Stimulated activated CD4-positive, alpha-beta T cell treated with anti-CD3 and anti-CD28 coated beads, Interleukin-12 subunit alpha, Interleukin-12 subunit beta, amount 100 ng/mL, for 24 hours (primary cell): ENCODE results near the gene CCDC54.
"Not testable (repeated sequence)": the region's sequence is repeated elsewhere in the genome, so short reads cannot be mapped to it uniquely, and the experiment has no call there.

Source experiments
- DNase-seq, 2 experiments: peaks; one replicate each; pipeline ENCODE4 v3.0.0-alpha.2; 2020; ENCODE audit warnings: low read depth in 2 of 2

Gene CCDC54

DNA sequence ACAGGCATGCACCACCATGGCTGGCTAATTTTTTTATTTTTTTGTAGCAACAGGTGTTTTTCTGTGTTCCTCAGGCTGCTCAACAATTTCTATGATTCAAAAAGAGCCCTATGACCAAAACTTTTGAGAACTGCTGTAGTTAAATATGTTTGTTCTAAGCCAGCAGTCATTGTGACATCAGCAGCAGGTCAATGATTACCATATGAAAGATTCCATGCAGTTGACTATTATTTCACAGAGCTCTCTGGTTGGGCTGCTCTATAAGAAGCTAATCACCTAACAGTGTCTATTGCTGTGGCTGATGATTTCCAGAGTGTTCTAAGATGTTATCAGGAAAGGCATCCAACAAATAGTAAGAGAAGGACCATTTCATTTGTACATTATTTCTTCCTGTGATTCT is at the start of gene CCDC54:
Gene CCDC54 (plus strand): TSS at position 289 of the 400 bp plus-strand sequence. CDS start 149 bp downstream, outside the sequence.
- DNase-seq = no peak

DNA sequence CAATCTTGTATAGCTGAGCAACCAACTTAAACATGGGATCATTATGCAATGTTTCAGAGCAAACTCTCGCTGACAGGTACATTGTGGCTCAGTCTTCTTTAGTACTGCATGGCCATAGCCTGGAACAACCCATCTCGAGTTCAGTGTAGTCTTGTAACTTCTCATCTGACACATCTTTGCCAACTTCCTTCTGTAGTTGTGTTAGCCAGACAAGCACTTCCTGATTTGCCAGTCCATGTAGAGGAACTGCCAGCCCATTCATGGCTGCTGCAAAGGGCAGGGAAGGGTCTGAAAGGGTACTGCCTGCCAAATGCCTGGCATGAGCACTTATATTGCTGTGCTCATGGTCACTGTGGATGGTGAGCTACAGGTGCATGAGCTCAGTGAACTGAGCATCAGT is 49.2 kb upstream of the CCDC54 start:
- DNase-seq = no peak

DNA sequence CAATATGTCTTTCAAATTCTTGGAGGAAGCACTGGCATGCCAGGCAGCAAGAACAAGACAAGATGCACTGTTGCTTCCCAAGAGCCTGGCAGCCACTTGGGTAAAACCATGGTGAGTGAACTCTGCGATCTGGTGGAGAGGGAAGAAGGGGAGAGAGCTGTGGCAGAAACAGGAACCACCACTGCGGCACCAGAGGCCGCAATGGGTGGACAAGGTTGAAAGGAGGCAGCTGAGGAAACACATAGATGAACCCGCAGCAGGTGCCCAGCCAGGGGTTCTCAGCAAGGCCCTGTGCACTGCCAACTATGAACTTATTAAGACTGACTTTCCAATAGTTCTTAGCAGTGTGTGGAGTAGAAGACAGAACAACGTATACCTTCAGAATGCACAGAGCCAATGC is 48.2 kb upstream of the CCDC54 start:
- DNase-seq = no peak

DNA sequence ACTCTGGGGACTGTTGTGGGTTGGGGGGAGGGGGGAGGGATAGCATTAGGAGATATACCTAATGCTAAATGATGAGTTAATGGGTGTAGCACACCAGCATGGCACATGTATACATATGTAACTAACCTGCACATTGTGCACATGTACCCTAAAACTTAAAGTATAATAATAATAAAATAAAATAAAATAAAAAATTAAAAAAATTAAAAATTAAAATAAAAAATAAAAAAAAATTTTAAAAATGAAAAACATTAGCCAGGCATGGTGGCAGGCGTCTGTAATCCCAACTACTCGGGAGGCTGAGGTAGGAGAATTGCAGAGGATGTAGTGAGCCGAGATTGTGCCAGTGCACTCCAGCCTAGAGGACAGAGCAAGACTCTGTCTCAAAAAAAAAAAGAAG is 37.5 kb upstream of the CCDC54 start:
- not testable (repeated sequence) for DNase-seq

DNA sequence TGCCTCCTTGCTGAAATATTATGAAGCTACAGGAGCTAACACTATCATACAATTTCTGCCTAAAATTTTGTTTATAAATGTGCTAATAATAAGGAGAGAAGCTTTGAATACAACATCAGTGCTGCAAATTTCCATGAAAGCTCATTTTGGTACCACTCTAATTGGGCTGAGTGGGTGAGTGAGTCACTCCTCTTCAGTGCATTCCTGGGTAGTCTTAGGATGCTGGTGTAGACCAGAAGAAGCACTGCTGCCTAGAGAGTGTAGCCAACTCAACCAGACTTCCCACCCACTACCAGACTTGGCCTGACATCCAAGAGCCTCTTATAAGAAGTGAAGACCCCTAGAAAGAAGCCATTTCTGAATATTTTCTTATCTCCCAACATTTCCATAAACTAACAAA is 32.5 kb upstream of the CCDC54 start:
- no peak for DNase-seq

DNA sequence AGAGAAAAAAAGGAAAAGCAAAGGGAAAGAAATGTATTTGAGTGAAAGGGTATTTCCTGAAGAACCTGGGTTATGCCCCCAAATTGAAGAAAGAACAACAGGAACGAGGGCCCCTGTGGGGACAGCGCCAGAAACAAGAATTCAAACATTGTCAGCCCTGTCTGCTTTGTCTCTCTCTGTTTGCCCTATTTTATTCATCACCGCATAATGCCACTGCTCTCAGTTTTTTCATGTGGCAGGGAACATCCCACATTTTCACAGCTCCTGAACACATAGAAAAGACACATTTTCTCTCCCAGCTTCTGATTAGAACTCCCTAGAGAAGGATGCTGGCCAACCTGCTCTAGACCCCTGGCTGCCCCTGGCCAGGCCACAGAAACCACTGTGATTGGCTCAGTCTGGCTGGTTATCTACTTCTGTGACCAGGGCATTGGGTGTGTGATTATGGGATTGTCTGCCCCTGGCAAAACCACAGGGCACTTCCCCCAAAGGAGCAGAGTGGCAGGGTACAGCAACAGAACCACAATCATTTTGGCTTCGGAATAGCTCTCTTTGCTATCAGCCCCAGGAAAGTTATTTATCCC is 31.3 kb upstream of the CCDC54 start:
- DNase-seq = no peak

DNA sequence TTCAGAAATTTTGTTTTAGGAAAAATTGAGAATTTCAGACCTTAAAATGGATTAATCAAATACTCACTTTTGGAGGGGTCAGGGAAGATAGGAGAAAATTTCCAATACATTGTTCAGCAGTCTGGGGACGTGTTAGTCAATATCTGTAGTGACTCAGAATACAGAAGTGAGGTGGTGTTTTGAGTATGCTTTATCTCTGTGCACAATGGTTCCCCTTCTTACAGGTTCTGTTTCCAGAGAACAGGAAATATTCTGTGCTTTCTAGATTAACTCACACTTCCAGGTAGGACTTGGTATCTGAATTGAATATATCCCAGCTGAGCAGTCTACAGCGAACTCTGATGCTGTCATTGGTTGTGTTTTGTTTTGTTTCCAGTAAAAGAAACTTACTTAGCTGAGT is 30.7 kb upstream of the CCDC54 start:
- no peak for DNase-seq

DNA sequence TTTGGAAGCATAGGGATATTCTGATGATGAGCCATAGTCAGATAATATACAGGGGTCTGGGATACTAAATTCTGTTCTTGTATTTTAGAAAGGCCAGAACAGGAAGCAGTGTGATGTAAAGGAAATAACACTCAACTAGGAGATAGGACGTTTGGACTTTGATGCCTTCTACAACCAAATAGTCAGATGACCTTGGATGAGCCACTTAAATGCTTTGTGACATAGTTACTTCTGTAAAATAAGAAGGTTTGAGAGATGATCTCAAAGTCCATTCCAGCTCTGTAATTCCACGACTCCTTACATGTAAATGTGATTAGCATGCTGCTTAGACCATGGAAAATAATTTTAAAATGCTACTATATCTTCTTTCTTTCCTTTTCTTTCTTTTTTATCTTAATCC is 29.5 kb upstream of the CCDC54 start:
- no peak for DNase-seq

DNA sequence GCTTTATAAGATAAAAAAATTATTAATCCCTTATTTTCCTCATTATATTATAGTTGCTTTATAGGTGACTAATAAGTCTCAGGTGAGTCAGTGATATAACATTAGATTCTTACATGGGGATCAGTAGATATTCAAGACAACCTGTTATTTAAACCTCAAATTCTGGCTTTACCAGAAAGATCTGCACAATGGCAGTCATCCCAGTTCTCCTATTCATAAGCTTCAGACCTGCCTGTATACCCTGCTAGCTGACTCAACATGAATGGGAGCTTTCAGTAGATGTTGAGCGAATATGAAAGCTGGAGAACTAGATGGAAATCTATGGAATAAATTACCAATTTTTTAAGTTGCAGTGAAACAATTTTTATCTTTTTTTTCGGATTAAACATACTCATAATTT is 20.5 kb upstream of the CCDC54 start:
- DNase-seq = no peak

DNA sequence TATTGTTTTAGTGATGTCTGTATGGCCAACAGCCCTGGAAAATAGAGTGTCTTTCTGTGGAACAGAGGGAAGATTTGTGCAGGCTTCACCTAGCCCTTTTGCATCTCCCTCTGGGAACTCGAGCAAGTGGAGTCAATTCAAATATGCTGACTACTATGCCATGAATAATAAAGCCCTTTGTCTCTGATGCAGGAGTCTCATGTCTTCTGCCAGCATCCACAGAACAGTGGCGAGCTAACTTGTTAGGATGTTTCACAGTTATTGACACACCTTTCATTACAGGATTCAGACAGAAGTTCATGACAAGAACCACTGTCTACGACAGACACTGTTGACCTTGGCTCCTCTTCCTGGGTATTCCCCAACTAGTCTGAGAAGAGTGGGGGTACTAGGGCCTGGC is 15.6 kb upstream of the CCDC54 start:
- no peak for DNase-seq

DNA sequence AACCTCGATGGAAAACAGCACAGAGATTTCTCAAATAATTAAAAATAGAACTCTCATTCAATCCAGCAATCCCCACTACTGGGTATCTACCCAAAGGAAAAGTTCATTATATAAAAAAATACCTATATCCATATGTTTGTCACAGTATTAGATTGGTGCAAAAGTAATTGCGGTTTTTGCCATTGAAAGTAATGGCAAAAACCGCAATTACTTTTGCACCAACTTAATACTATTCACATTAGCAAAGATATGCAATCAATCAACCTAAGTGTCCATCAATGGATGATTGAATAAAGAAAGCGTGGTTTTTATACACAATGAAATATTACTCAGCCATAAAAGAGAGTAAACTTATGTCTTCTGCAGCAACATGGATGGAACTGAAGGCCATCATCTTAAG is 12.2 kb upstream of the CCDC54 start:
- no peak for DNase-seq

DNA sequence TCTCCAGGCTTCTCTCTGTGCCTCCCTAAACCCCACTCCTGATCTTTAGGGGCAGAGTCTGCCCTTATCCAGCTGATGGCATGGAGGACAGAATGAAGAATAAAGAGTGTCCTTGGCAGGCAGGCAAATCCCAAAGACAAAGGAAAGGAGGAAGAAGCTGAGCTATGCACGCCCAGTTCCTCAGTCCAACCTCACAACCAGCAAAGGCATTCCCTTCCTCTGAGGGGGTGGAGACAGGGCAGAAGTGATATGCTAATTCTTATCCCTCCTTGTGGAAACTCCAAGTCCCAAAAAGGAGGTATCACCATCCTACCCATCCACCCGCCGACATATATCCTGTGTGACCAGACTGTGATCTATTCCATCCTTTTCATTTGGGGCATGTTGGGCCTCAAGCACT is 10.5 kb upstream of the CCDC54 start:
- DNase-seq = no peak

DNA sequence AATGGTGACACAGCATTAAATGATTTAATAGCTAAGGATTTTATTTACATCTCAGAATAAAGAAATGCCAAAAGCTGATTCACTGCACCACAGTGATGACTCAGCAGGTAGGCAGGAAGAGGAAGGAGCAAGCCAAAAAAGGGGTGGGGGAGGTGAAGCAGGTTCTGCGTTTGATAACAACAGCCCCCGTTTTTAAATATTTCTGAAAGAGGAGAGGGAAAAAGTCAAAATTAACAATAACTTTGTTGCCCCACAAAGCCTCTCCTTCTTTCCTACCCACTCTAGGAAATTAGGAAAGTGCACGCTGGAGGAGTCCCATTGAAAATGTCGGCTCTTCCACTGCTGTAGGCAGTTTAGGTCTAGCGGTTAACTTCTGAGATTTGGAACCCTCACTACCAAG is 9.9 kb upstream of the CCDC54 start:
- DNase-seq = no peak

DNA sequence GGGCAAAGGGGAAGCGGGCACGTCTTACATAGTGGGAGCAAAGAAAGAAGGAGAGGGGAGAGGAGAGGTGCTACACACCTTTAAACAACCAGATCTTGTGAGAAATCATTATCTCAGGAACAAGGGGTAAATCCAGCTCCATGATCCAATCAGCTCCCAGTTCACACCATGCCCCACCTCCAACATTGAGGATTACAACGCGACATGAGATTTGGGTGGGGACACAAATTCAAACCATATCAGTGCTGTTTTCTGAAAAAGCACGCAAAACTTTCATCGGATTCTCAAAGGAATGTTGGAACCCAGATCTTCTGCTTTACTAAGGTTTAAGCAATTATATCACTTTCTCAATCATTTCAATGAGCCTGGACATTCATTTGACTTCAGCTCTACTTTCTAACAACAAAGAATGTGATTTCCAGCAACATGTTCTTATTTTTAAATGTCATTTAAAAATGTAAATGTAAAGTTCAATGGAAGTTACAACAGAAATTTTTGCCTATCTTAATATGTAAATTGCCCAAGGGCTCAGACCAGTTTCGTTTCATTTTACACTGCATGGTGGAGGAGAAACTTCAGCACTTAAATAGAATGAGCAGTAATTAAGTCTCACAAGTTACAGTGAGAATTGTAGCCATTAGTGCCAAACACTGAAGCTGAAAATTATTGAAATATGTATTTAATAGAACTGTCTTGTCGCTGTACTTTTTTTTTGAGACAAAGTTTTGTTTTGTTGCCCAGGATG is 8.4 kb upstream of the CCDC54 start:
- no peak for DNase-seq

DNA sequence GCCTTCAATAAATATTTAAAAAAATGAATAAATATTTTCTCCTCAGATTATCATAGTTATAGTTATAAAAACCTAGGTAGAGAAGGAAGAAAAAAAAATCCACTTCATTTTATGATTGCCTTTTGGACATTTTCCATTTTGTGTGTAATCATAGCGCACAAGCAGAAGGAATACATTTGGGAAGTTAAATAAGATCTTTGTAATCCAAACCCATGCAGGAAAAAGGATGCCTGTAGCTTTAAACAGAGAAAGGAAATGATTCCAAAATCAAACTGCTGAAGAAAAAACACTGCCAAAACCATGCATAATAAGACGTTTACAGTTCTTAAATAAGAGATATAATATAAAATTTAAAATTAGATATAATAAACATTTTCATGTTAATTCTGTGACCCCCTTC is 7.4 kb upstream of the CCDC54 start:
- no peak for DNase-seq

DNA sequence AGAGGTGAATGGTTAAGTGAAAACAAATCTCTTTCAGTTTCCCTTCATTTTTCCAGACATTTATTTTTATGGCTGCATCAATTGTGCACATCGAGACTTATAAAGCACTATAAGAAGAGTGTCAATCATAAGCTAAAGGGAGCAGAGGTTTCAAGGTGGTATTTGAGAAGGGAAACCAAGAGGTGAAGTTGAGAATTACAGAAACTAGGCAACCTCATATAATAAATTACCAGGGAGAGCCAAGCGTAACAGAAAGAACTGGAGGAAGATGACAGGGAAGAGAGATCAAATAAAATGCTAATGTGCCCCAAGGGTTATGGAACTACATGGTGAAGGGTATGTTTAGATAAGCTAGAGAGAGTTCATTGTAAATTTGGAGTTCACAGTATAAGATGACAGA is 6.3 kb upstream of the CCDC54 start:
- no peak for DNase-seq

DNA sequence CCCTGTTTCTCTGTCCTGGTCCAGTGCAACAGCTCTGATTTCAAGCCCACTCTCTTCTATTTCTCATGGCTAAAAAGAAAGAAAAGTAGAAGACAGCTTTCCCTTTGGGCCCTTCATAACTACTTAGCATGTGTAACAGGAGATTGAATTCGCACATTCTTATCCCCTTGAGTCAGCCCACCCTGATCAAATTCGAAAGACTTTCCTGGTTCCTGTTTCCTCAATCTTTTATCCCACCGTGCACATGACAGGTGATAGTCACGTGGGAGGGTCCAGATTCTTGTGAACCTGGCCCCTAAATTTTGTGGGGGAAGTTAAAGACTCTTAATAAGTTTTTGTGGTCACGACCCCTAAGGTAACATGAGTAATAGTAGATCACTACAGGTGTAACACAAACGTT is 4.7 kb upstream of the CCDC54 start:
- no peak for DNase-seq

DNA sequence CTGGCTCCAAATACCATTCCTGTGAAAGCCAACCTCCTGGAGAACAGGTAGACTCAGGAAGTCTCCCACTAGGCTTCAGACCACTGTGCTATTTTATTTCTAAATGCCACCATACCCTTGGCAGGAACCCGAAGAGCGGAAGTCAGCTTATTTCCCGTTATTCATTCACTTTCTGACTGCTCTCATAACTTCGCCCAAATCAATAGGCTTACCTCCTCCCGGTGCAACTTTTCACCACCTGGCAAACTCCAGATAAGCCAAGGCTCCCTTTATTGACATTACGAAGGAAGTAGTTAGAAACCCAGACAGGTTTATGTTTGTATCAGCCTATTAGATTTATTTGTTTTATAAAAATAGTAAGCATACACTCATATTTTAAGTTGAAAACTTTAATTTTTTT is 3.3 kb upstream of the CCDC54 start:
- no peak for DNase-seq

DNA sequence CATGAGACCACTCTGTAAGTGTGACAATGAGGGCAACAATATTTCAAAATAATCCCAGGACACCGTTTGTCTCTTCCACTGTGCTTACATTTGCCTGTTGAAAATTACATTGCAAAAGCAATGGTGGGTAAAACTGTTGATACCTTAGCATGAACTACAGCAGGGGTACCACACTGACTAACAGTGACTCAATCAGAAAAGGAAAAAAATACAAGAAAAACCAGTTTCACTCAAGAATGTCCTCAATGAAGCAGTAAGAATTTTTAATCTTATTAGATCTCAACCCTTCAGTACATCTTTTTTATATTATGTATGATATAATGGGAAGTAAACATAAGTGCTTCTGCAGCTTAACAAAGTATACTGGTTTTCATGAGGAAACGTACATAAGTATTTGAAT is 1.6 kb upstream of the CCDC54 start:
- no peak for DNase-seq

DNA sequence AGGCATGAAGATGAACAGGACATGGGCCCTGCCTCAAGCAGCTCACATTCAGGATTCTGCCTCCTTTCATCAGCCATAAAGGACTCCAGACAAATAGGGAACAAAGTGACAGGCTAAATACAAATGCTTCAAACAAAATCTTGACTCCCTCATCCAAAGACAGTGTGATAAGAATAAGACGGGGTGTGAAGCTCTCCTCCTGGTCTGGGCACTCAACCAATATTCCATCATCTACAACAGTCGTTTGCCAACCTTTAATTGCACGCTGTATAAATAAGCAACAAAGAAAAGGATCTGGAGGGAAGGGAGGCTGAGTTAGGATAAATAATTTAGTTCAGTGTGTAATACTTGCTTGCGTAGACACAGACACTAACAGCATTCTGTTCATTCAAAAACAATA is 5.4 kb downstream of the CCDC54 start:
- no peak for DNase-seq

DNA sequence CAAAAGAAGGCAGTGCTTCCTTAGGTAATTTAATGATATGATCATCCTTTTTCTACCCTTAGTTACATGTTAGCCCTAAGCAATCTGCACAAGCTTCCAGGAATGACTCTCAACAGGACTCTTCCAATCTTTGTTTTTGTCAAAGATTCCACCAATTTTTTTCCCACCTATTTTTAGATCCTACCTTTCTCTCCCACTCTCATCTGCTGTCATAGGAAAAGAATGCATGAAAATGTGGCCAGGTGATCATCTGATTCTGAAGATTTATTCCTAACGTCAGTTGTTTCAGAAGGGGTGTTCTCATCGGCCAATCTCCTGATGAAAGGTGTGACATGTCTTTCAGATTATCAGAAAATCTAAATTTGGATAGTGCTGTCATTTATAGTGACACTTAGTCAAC is 7.2 kb downstream of the CCDC54 start:
- DNase-seq = no peak

DNA sequence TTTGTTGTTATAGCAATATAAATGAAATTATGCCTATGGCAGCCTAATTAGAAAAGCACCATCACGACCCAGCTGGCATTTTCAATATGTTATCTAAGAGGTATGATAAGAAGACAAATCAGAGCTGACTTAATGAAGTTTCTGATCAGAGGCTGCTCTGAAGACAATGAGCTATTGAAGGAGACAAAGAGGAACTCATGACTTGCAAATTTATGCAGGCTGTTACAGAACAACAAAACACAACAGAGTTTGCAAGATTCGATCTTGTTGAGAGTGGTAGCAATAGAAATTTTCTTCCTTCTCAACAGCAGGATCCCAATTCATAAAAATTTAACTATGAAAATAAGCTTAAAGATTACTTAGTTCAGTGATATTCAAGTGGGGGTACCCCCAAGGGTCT is 7.7 kb downstream of the CCDC54 start:
- no peak for DNase-seq

DNA sequence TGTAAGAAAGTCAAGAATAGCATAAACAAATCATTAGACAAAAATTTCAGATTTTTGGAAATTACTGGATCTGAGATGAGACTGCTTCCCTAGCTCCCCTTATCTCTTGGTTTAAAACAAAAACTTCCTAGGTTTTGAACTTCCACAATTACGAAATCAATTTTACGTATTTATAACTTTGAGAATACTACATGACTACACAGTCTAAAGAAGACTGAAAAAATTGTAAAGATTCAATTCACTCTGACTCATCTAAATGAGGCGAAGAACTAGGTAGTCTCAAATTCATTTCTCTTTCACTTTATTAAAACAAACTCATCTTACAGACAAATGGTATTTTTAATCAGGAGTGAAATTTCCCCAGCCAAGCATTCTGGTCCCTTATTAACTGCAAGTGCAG is 10.3 kb downstream of the CCDC54 start:
- DNase-seq = no peak
